Smooth muscle cell (in vitro differentiated cells): Measurements from ENCODE around the gene PHETA1. TPM values are rescaled to one million over a fixed set of nuclear protein-coding genes. Genes with fewer than 3 reads are reported as not detected.

Experiments used
- DNase-seq: peaks from one replicate; lab custom pipeline; 2025; ENCODE audit not compliant: unreplicated experiment; lab: John Stamatoyannopoulos, UW
- H2AFZ ChIP-seq: fragments of 200-600 bp; sonication (generic); 2 replicates; pipeline ENCODE4 v1.6.0; 2016; ENCODE audit warnings: antibody characterized with exemption, low read depth, mild to moderate bottlenecking
- H3F3A ChIP-seq: fragments of 200-600 bp; sonication (generic); 2 replicates; pipeline ENCODE4 v1.6.0; 2017; ENCODE audit warnings: antibody characterized with exemption, low read depth
- H3K27ac ChIP-seq: fragments of 200-600 bp; sonication (generic); 2 replicates; pipeline ENCODE4 v1.5.1; 2016; ENCODE audit warnings: low read depth, mild to moderate bottlenecking
- H3K27me3 ChIP-seq: fragments of 200-600 bp; sonication (generic); 2 replicates; pipeline ENCODE4 v1.6.1; 2016; ENCODE audit warnings: low read depth, mild to moderate bottlenecking
- H3K36me3 ChIP-seq: fragments of 200-600 bp; sonication (generic); 2 replicates; pipeline ENCODE4 v1.5.1; 2016; ENCODE audit warnings: low read depth
- H3K4me1 ChIP-seq: fragments of 200-600 bp; sonication (generic); 2 replicates; pipeline ENCODE4 v1.5.1; 2016; ENCODE audit warnings: low read depth
- H3K4me2 ChIP-seq: fragments of 200-600 bp; sonication (generic); 2 replicates; pipeline ENCODE4 v1.6.0; 2016; ENCODE audit warnings: mild to moderate bottlenecking
- H3K4me3 ChIP-seq: fragments of 200-600 bp; sonication (generic); 2 replicates; pipeline ENCODE4 v1.5.1; 2016; ENCODE audit warnings: mild to moderate bottlenecking
- H3K79me2 ChIP-seq: fragments of 200-600 bp; sonication (generic); 2 replicates; pipeline ENCODE4 v1.6.0; 2016; ENCODE audit warnings: low read depth, mild to moderate bottlenecking
- H3K9ac ChIP-seq: fragments of 200-600 bp; sonication (generic); 2 replicates; pipeline ENCODE4 v1.6.0; 2016; ENCODE audit warnings: low read depth
- H3K9me3 ChIP-seq: fragments of 200-600 bp; sonication (generic); replicated peaks from 2 replicates; pipeline ENCODE4 v1.5.1; 2016; ENCODE audit warnings: low read depth
- H4K20me1 ChIP-seq: fragments of 200-600 bp; sonication (generic); 2 replicates; pipeline ENCODE4 v1.6.0; 2016; ENCODE audit warnings: low read depth
- WGBS: methylation state at CpG from one replicate; pipeline ENCODE4 v1.1.7; 2016; ENCODE audit warnings: low lambda C conversion rate; 5-methylcytosine and 5-hydroxymethylcytosine counted together
- polyA plus RNA-seq: library from polyadenylated mRNA; unstranded; fragments of >200 nt; fragmentation: Nextera tagmentation; extraction: Ambion mirVana; gene quantifications from 2 replicates; pipeline ENCODE4 v1.2.1, GENCODE V29; 2016
- total RNA-seq: library from RNA; depleted of rRNA; stranded (reverse); fragments of >200 nt; gene quantifications from 2 replicates; pipeline ENCODE4 v1.2.3, GENCODE V29; 2014
- TF ChIP-seq, protein P1 (sequence below): fragments of 200-600 bp; sonication (generic); IDR thresholded peaks from 2 replicates; pipeline ENCODE4 v1.5.1; 2017; ENCODE audit warnings: borderline replicate concordance, mild to moderate bottlenecking, antibody characterized with exemption; ENCODE audit not compliant: insufficient read depth, poor library complexity, severe bottlenecking

Gene PHETA1
- total and polyA plus RNA-seq, 2 experiments from 2014 or later, result 2.9 to 9.3 TPM

- no peak overlapping the region for H3K9ac ChIP-seq
- no peaks in the 10 kb centered on the region for H3K4me1 ChIP-seq
- H3F3A ChIP-seq, result no peaks in the 10 kb centered on the region
- whole genome bisulfite sequencing, result 89% methylated on average over 9 of the region's 9 CpGs
- H3K4me3 ChIP-seq, result no peak overlapping the region
- no peak for DNase-seq
- H3K27me3 ChIP-seq, result no peaks in the 10 kb centered on the region
- no peak overlapping the region for H2AFZ ChIP-seq
- no peaks in the 10 kb centered on the region for H3K79me2 ChIP-seq
- H3K27ac ChIP-seq, result no peak overlapping the region
- H4K20me1 ChIP-seq, result no peaks in the 10 kb centered on the region
- H3K36me3 ChIP-seq, result no peaks in the 10 kb centered on the region
- no peak overlapping the region for H3K4me2 ChIP-seq
- H3K9me3 ChIP-seq, result no peaks in the 10 kb centered on the region
- TF ChIP-seq, protein P1, sequence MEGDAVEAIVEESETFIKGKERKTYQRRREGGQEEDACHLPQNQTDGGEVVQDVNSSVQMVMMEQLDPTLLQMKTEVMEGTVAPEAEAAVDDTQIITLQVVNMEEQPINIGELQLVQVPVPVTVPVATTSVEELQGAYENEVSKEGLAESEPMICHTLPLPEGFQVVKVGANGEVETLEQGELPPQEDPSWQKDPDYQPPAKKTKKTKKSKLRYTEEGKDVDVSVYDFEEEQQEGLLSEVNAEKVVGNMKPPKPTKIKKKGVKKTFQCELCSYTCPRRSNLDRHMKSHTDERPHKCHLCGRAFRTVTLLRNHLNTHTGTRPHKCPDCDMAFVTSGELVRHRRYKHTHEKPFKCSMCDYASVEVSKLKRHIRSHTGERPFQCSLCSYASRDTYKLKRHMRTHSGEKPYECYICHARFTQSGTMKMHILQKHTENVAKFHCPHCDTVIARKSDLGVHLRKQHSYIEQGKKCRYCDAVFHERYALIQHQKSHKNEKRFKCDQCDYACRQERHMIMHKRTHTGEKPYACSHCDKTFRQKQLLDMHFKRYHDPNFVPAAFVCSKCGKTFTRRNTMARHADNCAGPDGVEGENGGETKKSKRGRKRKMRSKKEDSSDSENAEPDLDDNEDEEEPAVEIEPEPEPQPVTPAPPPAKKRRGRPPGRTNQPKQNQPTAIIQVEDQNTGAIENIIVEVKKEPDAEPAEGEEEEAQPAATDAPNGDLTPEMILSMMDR, result no peak
Measured at GRCh38 chr12:111390910-111391309, 22.0 kb upstream of the PHETA1 start.

DNA sequence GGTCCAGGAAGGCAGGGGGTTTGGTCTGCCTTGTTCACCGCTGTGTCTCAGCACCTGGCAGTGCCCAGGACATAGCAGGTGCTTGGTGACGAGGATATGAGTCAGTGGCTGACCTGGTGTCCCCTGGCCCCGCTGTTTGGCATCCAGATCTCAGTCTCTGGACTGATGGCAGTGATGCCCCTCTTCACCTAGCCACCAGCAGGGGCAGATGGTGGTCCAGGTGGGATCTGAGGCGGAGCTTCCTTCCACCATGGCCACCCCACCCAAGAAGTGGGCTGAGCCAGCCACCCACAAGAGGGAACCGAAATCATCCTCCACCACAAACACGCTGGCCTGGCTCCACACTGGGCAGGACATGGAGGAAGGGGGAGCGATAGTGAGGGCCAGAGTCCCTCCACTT, 20.7 kb upstream of the PHETA1 start:
- no peak overlapping the region for H3K4me3 ChIP-seq
- H3F3A ChIP-seq, result no peaks in the 10 kb centered on the region
- 84% methylated on average over 7 of the region's 7 CpGs for WGBS
- no peaks in the 10 kb centered on the region for H3K27me3 ChIP-seq
- no peak overlapping the region for H2AFZ ChIP-seq
- no peaks in the 10 kb centered on the region for H4K20me1 ChIP-seq
- DNase-seq, result no peak
- no peaks in the 10 kb centered on the region for H3K9me3 ChIP-seq
- H3K36me3 ChIP-seq, result no peaks in the 10 kb centered on the region
- H3K4me1 ChIP-seq, result no peaks in the 10 kb centered on the region
- TF ChIP-seq, protein P1, result no peak
- no peaks in the 10 kb centered on the region for H3K79me2 ChIP-seq
- H3K27ac ChIP-seq, result no peak overlapping the region
- H3K9ac ChIP-seq, result no peak overlapping the region
- H3K4me2 ChIP-seq, result no peak overlapping the region

GRCh38 chr12:111387747-111388323, 18.9 kb upstream of the PHETA1 start:
- H3K4me2 ChIP-seq, result no peak overlapping the region
- no peaks in the 10 kb centered on the region for H4K20me1 ChIP-seq
- no peaks in the 10 kb centered on the region for H3K4me1 ChIP-seq
- TF ChIP-seq, protein P1, result no peak
- no peaks in the 10 kb centered on the region for H3K27me3 ChIP-seq
- H3K9ac ChIP-seq, result no peak overlapping the region
- 91% methylated on average over 9 of the region's 9 CpGs for WGBS
- no peaks in the 10 kb centered on the region for H3K36me3 ChIP-seq
- no peak for DNase-seq
- no peak overlapping the region for H3K27ac ChIP-seq
- H3K4me3 ChIP-seq, result no peak overlapping the region
- no peaks in the 10 kb centered on the region for H3K9me3 ChIP-seq
- no peaks in the 10 kb centered on the region for H3F3A ChIP-seq
- H2AFZ ChIP-seq, result no peak overlapping the region
- no peaks in the 10 kb centered on the region for H3K79me2 ChIP-seq

- TF ChIP-seq, protein P1, result no peak
- DNase-seq, result no peak
- whole genome bisulfite sequencing, result 72% methylated on average over 3 of the region's 3 CpGs
Measured at GRCh38 chr12:111386885-111387284, 18.0 kb upstream of the PHETA1 start.

More at GRCh38 chr12:111386885-111387284, 18.0 kb upstream of the PHETA1 start:
- Histone ChIP-seq H3K4me1 (no peaks in the 10 kb centered on the region), H3K36me3 (no peaks in the 10 kb centered on the region), H3K79me2 (no peaks in the 10 kb centered on the region), H3K27me3 (no peaks in the 10 kb centered on the region), H3K9ac (no peak overlapping the region), H3K4me3 (no peak overlapping the region), H3K4me2 (no peak overlapping the region), H3K27ac (no peak overlapping the region), H3K9me3 (no peaks in the 10 kb centered on the region), H4K20me1 (no peaks in the 10 kb centered on the region), H2AFZ (no peak overlapping the region), H3F3A (no peaks in the 10 kb centered on the region)
